Renal cortical epithelial cell (primary cell): ENCODE measurements around the gene KCTD5. TPM values are rescaled to one million over a fixed set of nuclear protein-coding genes. Genes with fewer than 3 reads are reported as not detected.
A peak's percentile ranks its signal among the peaks of the same experiment; 100 is the strongest.
"Not testable (repeated sequence)": the region's sequence is repeated elsewhere in the genome, so short reads cannot be mapped to it uniquely, and the experiment has no call there.

Experiments
- DNase-seq: peaks from one replicate; pipeline ENCODE4 v3.0.0-alpha.2; 2011; ENCODE audit warnings: low read depth
- total RNA-seq: library from RNA; depleted of rRNA; stranded (reverse); fragments of >200 nt; gene quantifications from 2 replicates; pipeline ENCODE4 v1.2.3, GENCODE V29; 2014

Gene KCTD5
- total RNA-seq, 1 donor from 2014 or later: 26.0 TPM

DNA sequence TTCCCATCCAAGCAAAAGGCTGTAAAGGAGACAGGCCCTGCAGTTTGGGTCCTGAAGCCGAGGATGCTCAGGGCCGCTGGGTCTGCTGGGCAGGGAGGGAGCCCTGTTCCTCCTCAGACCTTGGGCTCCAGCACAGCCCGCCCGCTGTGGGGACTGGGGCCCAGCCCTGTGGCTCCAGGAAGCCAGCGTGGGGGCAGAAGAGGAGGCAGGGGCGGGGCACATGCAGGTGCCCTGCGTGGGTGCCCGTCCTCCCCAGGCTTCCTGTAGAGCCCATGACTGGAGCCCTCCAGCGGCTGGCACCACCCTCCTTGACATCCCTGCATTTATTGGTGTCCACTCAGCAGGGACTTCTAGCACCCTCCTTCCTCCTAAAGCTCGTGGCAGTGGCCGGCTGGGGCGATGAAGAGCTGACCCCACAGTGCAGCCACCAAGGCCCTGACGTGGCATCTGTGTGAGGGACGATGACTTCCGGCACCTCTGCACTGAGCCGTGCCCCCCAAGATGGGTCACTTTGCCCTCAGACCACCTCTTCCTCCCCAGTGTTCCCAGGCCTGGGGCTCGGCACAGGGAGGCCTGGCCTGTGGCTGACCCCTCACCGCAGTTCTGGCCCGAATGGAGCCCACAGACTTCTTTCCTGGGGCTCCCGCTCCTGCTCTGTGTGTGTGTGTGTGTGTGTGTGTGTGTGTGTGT lies 27.8 kb downstream of the KCTD5 start:
- no peak for DNase-seq

DNA sequence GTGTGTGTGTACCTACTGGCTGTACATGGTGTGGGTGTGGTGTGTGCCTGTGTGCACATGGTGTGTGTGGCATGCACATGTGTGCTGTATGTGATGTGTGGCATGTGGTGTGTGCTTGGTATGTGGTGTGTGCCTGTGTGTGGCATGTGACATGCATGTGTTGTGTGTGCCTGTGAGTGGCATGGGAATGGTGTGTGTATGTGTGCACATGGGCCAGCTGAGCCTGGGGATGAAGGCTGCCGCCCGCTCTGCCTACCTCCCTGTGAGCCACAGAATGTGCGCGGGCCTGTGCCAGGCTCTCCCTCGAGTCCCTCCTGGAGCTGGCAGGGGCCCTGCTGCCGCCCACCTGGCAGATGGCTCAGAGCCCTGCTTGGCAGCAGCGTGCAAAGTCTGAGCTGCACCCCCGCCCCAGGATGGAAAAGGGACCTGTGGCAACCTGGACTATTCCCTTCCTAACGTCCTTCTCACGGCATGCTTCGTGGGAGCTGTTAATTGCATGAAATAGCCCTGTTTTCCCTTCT lies 28.4 kb downstream of the KCTD5 start:
- no peak for DNase-seq

GRCh38 chr16:2711370-2712062 lies 29.2 kb downstream of the KCTD5 start:
- no peak for DNase-seq

DNA sequence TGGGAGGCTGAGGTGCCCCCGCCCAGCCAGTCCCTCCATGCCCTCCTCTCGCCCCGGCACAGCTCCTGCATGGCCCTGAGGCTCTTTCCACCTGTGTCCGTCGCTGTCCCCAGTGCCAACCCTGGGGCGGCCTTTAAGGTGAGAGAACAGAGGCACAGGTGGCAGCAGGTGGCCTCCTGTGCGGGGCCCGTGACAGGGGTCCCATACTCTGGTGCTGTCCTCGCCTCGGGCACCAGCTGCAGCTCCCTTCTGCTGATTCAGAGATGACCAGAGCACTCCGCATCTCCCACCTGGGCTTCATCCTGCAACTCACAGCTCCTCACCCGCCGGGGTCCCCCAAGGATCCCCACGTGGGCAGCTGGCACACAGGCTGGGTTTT lies 29.7 kb downstream of the KCTD5 start:
- no peak for DNase-seq

DNA sequence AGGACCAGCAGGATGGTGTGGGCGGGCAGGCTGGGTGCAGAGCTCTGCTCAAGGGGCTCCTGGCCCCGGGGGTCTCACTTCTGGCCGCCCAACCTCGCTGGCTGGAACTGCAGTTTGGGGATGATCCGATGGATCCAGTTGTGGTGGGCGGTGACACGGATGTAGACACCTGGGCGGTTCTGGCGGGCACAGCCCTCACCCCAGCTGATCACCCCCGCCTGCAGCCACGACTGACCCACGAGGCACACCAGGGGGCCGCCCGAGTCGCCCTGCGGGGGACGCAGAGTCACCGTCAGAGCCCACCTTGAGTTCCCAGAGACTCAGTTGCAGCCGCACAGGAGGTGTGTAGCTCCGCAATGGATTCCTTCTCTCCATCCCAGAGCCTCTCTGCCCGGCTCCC lies 30.2 kb downstream of the KCTD5 start:
- DNase-seq: no peak

- DNase-seq: no peak
Measured at GRCh38 chr16:2713523-2713922, 31.2 kb downstream of the KCTD5 start.

- DNase-seq: no peak
Measured at GRCh38 chr16:2713985-2714774, 31.9 kb downstream of the KCTD5 start.

DNA sequence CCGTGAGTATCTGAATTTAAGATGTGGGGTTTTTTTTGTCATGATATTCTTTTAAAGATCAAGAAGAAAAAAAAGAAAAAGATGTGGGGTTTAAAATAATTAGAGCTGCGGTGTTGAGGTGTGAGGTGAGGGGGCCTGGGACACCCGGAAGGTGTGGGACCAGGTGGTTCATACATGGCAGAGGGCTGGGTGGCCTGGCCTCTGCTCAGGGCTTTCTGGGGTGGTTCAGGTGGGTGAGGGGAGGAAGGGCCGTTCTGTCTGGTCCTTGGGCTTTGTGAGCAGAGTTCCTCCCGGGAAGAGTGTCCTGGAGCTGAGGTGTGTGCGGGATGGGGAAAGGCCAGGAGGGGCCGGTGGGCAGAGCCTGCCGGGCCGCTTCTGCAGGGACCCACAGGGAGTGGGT lies 32.7 kb downstream of the KCTD5 start:
- no peak for DNase-seq

DNA sequence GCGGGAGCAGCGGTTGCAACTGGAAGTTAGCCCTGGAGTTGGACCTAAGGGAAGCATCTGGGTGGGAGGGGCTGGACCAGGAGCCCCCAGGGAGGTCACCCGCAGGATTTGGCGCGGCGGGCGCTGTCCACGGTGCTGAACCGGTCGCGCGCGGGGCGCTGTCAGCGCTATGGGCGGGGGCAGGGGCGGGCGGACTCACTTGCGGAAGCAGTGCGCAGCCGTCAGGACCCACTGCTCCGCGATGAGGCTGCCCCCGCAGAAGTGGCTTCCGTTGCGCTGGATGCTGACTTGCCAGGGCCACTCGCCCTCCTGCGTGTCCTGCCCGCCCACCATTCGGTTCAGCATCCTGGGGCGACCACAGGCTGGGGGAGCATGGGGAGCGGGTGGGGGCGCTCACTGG lies 33.2 kb downstream of the KCTD5 start:
- DNase-seq: no peak

- no peak for DNase-seq
Measured at GRCh38 chr16:2715966-2716885, 33.9 kb downstream of the KCTD5 start.

GRCh38 chr16:2716948-2717347 lies 34.6 kb downstream of the KCTD5 start:
- no peak for DNase-seq

DNA sequence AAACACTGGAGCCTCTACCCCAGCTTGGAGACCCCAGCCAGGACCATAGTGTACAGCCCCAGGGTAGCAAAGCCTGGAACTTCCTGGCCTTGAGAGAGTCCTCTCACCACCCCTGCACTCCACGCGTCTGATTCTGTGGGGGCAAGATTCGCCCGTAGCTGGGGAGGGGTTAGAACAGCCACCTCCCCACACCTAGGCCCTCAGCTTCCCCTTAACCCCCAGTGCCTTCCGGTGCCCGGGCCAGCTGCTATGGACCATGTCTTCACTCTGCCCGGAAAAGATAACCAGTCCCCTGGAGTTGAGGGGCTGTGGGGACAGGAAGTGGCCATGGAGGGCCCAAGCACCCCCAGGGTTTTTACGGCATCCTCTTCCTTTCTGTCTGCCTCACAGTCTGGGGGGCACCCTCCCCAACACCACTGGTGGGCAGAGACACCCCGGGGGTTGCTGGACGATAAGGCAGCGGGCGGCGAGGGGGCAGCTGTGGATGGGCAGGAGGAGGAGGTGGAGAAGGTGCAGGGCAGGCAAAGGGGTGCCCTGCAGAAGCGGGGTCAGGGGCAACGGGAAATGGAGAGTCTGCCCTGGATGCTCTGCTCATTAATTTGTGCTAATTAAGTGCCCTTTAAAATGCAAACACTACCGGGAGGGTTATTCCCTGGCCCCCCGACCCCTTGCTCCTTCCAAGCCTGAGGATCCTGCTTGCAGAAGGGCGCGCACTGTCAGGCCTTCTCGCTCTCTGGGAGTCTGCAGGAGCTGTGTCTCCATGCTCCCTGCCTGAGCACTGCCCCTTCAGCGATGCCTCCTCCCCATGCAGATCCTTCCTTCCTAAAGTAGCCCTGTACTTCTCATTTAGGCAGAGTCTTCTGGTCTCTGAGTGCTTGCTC lies 35.3 kb downstream of the KCTD5 start:
- no peak for DNase-seq

DNA sequence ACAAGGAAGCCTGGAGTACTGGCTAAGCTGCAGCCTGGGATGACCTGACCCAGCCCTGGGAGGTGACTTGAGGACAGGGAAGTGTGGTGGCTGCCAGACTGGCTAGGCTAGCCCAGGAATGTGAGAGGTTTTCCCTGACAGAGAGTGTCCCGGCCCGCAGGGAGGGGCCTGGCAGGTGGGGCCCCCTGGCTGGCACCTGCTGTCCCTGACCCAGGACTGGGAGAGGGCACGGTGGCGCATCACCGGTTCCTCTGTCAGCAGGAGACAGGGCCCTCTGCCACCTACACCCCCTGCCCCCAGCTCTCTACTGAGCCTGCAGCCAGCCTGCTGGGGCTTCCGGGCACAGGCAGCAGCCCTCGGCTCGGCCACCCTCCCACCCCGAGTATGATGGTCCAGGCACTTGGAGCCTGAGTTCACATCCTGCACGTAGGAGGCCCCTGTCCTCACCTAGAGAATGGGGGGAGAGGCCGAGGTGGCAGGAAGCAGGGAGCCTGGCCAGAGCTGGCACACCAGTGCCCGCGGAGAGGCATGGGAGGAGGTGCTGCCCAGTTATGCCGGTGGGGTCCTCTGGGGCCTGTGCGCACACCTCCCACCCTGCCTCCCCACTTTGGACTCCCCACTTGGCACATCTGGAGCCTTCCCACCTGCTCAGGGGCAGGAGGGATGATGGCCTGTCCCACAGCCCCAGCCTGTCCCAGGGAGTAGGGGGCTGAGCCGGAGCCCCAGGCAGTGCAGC lies 37.2 kb downstream of the KCTD5 start:
- no peak for DNase-seq

DNA sequence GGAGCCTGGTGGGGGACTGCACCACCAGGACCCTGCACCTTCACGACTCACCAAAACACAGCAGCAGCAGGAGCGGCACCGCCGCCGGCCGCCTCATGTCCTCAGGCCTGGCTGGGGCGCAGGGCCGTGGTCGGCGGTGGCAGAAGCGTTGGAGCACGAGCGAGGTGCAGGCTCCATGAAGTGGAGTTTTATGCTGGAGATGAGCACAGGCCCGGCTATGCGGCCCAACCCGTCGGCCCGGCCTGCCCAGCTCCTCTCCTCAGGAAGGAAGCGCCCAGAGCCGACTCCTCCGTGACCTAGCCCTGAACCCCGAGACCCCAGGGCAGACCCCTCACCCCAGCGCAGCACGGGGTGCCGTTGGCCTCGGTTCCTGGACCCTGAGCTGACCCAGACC lies 37.7 kb downstream of the KCTD5 start, which contains the start of gene PRSS27:
PRSS27 (minus strand) TSS at position 161 of the 394 bp plus-strand sequence; CDS start at position 97, 64 bp downstream.
- DNase-seq: no peak

DNA sequence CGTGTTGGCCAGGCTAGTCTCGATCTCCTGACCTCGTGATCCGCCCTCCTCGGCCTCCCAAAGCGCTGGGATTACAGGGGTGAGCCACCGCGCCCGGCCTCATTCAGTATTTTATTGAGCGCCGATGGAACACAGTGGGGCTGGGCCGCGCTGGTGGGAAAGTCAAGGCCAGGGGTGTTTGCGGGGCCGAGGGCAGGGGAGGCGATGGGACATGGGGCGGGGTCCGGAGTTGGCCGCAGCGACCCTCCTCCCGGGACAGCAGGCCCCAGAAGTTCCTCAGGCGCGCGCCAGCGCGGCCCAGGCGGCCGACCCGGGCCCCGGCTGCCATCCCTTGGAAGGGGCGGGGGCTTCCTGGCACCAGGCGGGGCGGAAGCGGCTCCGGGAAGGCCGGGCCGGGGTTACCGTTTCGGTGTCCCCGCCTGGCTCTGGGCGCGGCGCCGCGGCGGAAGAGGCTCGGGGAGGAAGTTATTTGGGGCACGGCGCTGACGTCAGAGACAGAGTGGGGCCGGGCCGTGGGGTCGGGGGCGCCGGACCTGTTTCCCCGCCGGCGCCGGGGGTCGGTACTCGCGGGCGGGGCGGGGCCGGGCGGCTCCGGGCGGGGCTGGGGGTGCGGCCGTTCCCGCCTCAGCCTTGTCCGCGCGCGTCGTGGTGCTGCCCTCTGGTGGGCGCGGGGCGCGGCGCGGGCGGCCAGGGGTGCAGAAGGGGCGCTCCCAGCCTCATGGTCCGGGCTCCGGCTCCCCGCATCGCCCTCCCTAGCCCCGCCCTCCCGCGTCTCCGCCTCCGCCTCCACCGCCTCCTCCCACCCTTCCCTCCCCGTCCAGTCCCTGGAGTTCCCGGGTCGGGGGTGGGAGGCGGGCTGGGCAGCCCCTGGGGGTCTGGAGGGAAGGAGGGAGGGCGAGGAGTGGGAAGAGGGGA lies 38.7 kb downstream of the KCTD5 start:
- DNase-seq: peak; percentile 36

GRCh38 chr16:2721634-2722173 lies 39.4 kb downstream of the KCTD5 start:
- not testable (repeated sequence) for DNase-seq

- DNase-seq: no peak
Measured at GRCh38 chr16:2724088-2724676, 41.9 kb downstream of the KCTD5 start.

DNA sequence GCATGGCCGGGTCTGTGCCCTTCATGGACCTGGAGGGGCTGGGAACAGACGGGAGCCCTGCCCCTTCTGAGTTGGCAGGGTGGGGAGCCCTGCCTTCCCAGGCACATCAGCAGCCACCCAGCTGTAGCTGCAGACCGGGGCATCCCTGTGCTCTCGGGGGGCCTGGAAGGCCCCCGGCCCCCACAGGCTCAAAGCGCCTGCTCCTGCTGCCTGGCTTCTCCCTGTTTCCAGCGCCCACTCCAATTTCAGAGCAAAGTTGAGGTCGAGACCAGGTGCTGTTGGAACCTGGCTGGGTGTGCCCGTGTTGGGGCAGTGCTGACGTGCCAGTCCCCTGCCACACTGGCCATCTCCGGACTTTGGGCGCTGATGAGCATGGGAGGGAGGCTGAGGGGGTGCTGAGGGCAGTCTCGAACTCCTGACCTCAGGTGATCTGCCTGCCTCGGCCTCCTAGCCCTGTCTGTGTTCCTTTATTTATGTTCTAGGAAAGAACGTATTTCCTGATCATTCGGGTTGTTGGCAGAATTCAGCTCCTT lies 42.6 kb downstream of the KCTD5 start:
- DNase-seq: no peak
